Fibroblast of pulmonary artery (primary cell): ENCODE measurements around the gene ABCD1.
"Not testable (repeated sequence)": the region's sequence is repeated elsewhere in the genome, so short reads cannot be mapped to it uniquely, and the experiment has no call there.

Experiments used
- DNase-seq: peaks from one replicate; pipeline ENCODE4 v3.0.0-alpha.2; 2010; ENCODE audit warnings: low read depth
- H3K4me3 ChIP-seq: replicated peaks from 2 replicates; pipeline ENCODE4 v1.5.1; 2011; ENCODE audit warnings: low read depth, mild to moderate bottlenecking, control low read depth, low read length, moderate library complexity
- CTCF ChIP-seq: IDR thresholded peaks from 2 replicates; pipeline ENCODE4 v1.5.1; 2011; ENCODE audit warnings: mild to moderate bottlenecking, control low read depth, low read length, inconsistent platforms; ENCODE audit errors: missing control alignments

ABCD1 gene

GRCh38 chrX:153728951-153729631, 4.4 kb downstream of the ABCD1 start:
- no peak for DNase-seq
- TF ChIP-seq CTCF, result no peak
- H3K4me3 ChIP-seq, result no peak overlapping the region

GRCh38 chrX:153730115-153730514, 5.5 kb downstream of the ABCD1 start:
- DNase-seq, H3K4me3 ChIP-seq: not testable (repeated sequence)

GRCh38 chrX:153731117-153731844, 6.6 kb downstream of the ABCD1 start:
- no peak for TF ChIP-seq CTCF
- H3K4me3 ChIP-seq, result no peak overlapping the region
- DNase-seq, result peak; percentile 76

- TF ChIP-seq CTCF, result no peak
- H3K4me3 ChIP-seq, result no peak overlapping the region
- DNase-seq, result no peak
These were observed 7.2 kb downstream of the ABCD1 start for GRCh38 chrX:153731845-153732215.

DNA sequence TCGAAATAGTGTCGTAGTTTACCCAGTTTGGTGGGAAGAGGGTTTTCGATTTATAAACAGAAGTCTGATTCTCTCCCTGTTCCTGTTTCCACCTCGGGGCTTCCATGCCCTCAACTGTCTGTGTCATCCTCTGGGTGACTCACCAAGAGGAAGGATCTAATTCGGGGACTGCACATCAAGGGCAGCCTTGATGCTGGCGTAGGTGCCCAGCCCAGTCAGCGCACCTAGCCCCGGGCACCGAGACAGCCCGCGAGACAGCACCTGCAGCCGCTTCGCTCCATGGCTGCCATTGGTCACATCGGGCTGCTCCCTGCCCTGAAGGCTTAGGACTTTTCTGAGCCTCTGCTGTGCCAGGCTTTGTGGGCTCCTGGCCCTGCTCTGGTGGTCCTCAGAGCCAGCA, 7.7 kb downstream of the ABCD1 start:
- no peak overlapping the region for H3K4me3 ChIP-seq

DNA sequence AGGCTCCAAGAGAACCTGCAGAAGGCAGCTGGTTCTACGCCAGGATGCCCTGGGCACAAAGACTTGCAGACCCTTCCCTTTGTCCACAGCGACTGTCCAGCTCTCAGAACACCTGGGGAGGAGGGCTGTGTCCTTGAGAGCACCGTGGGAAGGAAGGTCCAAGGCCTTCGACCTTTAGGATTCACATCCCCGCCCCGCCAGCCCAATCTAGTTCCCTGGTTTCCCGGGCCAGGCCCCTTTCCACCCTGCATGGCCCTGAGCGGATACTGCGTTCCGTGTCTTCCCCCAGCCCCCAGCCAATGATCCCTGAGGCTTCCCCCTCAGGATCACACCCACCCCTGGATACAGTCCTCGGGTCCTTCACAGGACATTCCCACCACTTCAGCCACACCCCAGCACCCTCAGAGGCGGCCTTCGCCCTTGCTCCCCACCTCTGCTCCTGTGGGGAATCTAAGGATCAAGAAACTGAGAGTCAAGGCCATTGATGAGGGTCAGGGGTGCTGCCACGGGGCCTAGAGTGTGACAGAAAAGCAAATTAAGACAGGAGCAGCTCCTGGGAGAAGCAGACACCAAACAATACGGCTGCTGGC, 9.1 kb downstream of the ABCD1 start:
- TF ChIP-seq CTCF, result no peak
- no peak overlapping the region for H3K4me3 ChIP-seq
- no peak for DNase-seq

More for the DNA sequence above, 7.7 kb downstream of the ABCD1 start:
- TF ChIP-seq CTCF, result no peak
- DNase-seq, result no peak

GRCh38 chrX:153734871-153735270, 10.2 kb downstream of the ABCD1 start:
- no peak for TF ChIP-seq CTCF
- DNase-seq, result no peak
- H3K4me3 ChIP-seq, result no peak overlapping the region
